Measurements from ENCODE around the gene DYNLT5. TPM values are rescaled to one million over a fixed set of nuclear protein-coding genes. Genes with fewer than 3 reads are reported as not detected.

DYNLT5 gene
- total RNA-seq (2014; rRNA removed) = not detected in 2 replicates
- not detected for Bru-seq, nascent RNA
- not detected for BruChase-seq, experiment 1, labeled RNA remaining after a 6-hour chase
- BruChase-seq, experiment 2, labeled RNA remaining after a 2-hour chase = not detected
- long read RNA-seq = 0 reads

GRCh38 chr1:66752000-66752592 is at the start of gene DYNLT5:
TSS of gene DYNLT5 (plus strand) at chr1:66752459. CDS start at chr1:66754659, 2,200 bp downstream.
- Histone ChIP-seq H3K9me3 (ENCODE audit: low read length) (no peaks in the 10 kb centered on the region), H3K27me3 (ENCODE audit: low read length) (peaks cover 70% of the 10 kb centered on the region), H3K9ac (ENCODE audit: low read length) (no peak within 1 kb of the TSS), H3K4me1 (ENCODE audit: insufficient read depth, low read length) (no peaks in the 10 kb centered on the region), H3K79me2 (ENCODE audit: low read length) (no peaks in the 10 kb centered on the region), H3K36me3 (ENCODE audit: low read depth, low read length) (no peaks in the 10 kb centered on the region), H2AFZ (ENCODE audit: low read length) (no peak within 1 kb of the TSS), H3K4me3 (ENCODE audit: low read length) (no peak within 1 kb of the TSS), H3K4me2 (ENCODE audit: low read length) (no peak within 1 kb of the TSS), H3K27ac (ENCODE audit: low read length) (no peak within 1 kb of the TSS), H3K9me2 (replicated peaks; ENCODE audit: low read length) (no peaks in the 10 kb centered on the region), H3F3A (ENCODE audit: low read length, unreplicated experiment) (no peaks in the 10 kb centered on the region), H4K20me1 (ENCODE audit: low read length) (no peaks in the 10 kb centered on the region)
- no TSS peak for BruUV-seq (replicated peaks)
- DNase-seq (no peak), ATAC-seq (no peak)
- intact Hi-C loops (cut with micrococcal nuclease) = no loop called here
- ChIA-PET POLR2A (ENCODE audit: unreplicated experiment) (no interaction called here), CTCF (no interaction called here)
- no peak for TF ChIP-seq EZH2 (IDR thresholded peaks at IDR 0.05; ENCODE audit: low read length, unreplicated experiment)
- TF ChIP-seq EZH2phosphoT487 (IDR thresholded peaks at IDR 0.05; ENCODE audit: borderline replicate concordance, low read length) = no peak
- TF ChIP-seq, protein P1, sequence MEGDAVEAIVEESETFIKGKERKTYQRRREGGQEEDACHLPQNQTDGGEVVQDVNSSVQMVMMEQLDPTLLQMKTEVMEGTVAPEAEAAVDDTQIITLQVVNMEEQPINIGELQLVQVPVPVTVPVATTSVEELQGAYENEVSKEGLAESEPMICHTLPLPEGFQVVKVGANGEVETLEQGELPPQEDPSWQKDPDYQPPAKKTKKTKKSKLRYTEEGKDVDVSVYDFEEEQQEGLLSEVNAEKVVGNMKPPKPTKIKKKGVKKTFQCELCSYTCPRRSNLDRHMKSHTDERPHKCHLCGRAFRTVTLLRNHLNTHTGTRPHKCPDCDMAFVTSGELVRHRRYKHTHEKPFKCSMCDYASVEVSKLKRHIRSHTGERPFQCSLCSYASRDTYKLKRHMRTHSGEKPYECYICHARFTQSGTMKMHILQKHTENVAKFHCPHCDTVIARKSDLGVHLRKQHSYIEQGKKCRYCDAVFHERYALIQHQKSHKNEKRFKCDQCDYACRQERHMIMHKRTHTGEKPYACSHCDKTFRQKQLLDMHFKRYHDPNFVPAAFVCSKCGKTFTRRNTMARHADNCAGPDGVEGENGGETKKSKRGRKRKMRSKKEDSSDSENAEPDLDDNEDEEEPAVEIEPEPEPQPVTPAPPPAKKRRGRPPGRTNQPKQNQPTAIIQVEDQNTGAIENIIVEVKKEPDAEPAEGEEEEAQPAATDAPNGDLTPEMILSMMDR (conservative IDR thresholded peaks at IDR 0.05; ENCODE audit: low read depth, low read length) = no peak

DNA sequence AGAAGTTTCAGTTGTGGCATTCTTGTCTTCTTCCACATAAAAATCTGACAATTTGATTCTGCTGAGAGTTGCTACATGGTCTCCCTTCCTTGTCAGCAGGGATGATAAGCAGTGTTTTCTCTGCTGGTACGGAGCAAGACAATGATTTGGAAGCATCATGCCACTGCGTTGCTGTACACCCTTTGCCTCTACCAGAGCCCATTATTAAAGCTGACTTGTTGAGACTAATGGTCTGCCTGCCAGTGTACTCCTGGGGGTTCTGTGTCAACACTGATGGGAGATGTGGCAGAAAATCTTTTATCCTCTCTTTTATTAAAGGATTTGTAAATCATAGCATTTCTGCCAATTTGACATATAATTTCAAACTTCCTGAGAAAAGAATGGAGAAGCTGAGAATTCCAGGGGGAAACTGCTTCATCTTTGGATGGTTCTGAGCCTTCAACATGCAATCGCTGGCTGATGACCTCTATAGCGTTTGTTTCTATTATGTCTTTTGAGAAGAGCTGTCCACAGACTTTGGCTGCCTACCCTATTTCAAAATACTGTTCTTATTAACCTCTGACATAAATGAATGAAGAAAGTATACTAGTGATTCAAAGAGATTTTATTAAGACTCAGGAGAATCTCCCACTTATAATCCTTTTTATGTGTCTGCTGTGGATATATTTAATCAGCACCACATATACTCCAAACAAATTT is 47.9 kb upstream of the DYNLT5 start:
- intact Hi-C loops (cut with micrococcal nuclease) = no loop called here
- no peaks in the 10 kb centered on the region for H3K36me3 ChIP-seq (ENCODE audit: low read depth, low read length)
- H3K4me3 ChIP-seq (ENCODE audit: low read length) = no peak overlapping the region
- POLR2A ChIA-PET (ENCODE audit: unreplicated experiment) = no interaction called here
- H4K20me1 ChIP-seq (ENCODE audit: low read length) = no peaks in the 10 kb centered on the region
- H3F3A ChIP-seq (ENCODE audit: low read length, unreplicated experiment) = no peaks in the 10 kb centered on the region
- BruUV-seq (replicated peaks) = no TSS peak
- H3K27me3 ChIP-seq (ENCODE audit: low read length) = peaks cover 61% of the 10 kb centered on the region
- H2AFZ ChIP-seq (ENCODE audit: low read length) = no peak overlapping the region
- no peak overlapping the region for H3K9ac ChIP-seq (ENCODE audit: low read length)
- H3K79me2 ChIP-seq (ENCODE audit: low read length) = no peaks in the 10 kb centered on the region
- H3K27ac ChIP-seq (ENCODE audit: low read length) = no peak overlapping the region
- H3K4me2 ChIP-seq (ENCODE audit: low read length) = no peak overlapping the region
- no peaks in the 10 kb centered on the region for H3K9me3 ChIP-seq (ENCODE audit: low read length)
- no peaks in the 10 kb centered on the region for H3K9me2 ChIP-seq (replicated peaks; ENCODE audit: low read length)
- ATAC-seq (no peak), DNase-seq (no peak)
- no peak for TF ChIP-seq EZH2 (IDR thresholded peaks at IDR 0.05; ENCODE audit: low read length, unreplicated experiment)
- no peak for TF ChIP-seq EZH2phosphoT487 (IDR thresholded peaks at IDR 0.05; ENCODE audit: borderline replicate concordance, low read length)
- TF ChIP-seq, protein P1 (conservative IDR thresholded peaks at IDR 0.05; ENCODE audit: low read depth, low read length) = no peak
- H3K4me1 ChIP-seq (ENCODE audit: insufficient read depth, low read length) = no peaks in the 10 kb centered on the region
- CTCF ChIA-PET = no interaction called here

DNA sequence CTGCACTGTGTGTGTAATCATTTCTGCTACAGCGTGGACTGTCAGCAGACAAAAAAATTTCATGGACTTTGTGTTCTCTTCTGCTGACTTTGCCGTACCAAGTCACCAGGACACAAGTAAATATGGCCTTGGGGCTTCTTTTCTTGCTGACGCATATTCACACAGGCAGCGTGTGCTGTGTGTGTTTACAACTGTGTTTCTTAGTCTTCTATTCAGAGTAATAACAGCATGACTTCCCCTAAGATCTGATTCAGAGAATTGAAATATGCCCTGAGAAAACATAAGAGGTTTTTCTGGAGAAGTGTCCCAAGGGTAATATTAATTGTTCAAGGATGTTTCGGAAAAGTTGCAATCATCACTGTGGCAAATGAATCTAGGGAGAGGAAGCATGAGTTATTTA is 47.1 kb upstream of the DYNLT5 start:
- Histone ChIP-seq H3K79me2 (ENCODE audit: low read length) (no peaks in the 10 kb centered on the region), H3K4me2 (ENCODE audit: low read length) (no peak overlapping the region), H3F3A (ENCODE audit: low read length, unreplicated experiment) (no peaks in the 10 kb centered on the region), H4K20me1 (ENCODE audit: low read length) (no peaks in the 10 kb centered on the region), H3K9me2 (replicated peaks; ENCODE audit: low read length) (no peaks in the 10 kb centered on the region), H3K27ac (ENCODE audit: low read length) (no peak overlapping the region), H3K4me1 (ENCODE audit: insufficient read depth, low read length) (no peaks in the 10 kb centered on the region), H3K9me3 (ENCODE audit: low read length) (no peaks in the 10 kb centered on the region), H3K36me3 (ENCODE audit: low read depth, low read length) (no peaks in the 10 kb centered on the region), H3K4me3 (ENCODE audit: low read length) (no peak overlapping the region), H3K27me3 (ENCODE audit: low read length) (peaks cover 62% of the 10 kb centered on the region), H3K9ac (ENCODE audit: low read length) (no peak overlapping the region), H2AFZ (ENCODE audit: low read length) (no peak overlapping the region)
- intact Hi-C loops (cut with micrococcal nuclease) = no loop called here
- BruUV-seq (replicated peaks) = no TSS peak
- DNase-seq (no peak), ATAC-seq (no peak)
- POLR2A ChIA-PET (ENCODE audit: unreplicated experiment) = no interaction called here
- TF ChIP-seq, protein P1 (conservative IDR thresholded peaks at IDR 0.05; ENCODE audit: low read depth, low read length) = no peak
- TF ChIP-seq EZH2 (IDR thresholded peaks at IDR 0.05; ENCODE audit: low read length, unreplicated experiment) (no peak), EZH2phosphoT487 (IDR thresholded peaks at IDR 0.05; ENCODE audit: borderline replicate concordance, low read length) (no peak)
- CTCF ChIA-PET = no interaction called here
